ENCODE measurements around the gene HVCN1. TPM values are rescaled to one million over a fixed set of nuclear protein-coding genes. Genes with fewer than 3 reads are reported as not detected.

The HVCN1 gene
- total and polyA plus RNA-seq, 3 donors from 2014 or later = 39.7 to 139 (median 52.0) TPM

DNA sequence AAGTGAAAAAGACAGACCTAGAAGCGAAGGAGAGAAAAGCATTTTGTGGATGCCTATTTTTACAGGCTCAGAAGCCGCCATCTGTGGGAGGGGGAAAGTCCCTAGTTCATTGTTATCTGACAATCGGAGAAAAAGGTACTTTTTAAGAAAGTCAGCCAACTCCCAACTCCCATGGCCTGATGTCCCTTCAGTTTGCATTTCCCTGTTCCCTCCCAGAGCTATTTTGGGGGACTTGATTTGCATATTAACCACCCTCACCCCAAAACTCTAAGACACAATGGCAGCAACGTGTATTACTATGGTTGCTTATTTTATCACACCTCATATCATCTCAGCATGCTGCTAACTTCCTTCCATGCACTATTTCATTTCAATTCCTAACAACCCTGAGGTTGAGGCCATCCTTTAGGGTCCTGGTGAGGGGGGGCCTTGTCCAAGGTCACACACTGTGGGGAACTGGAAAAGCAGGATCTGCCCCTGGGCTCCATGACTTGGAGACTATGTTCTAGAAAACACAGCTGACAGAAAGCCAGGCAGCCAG, 18.7 kb downstream of the HVCN1 start:
- intact Hi-C loops (cut with DNase I; ENCODE audit: low total_unique reads) = no loop called here
- no peak overlapping the region for H3K27ac ChIP-seq
- H3K9me3 ChIP-seq = no peaks in the 10 kb centered on the region
- H3K4me1 ChIP-seq = no peaks in the 10 kb centered on the region
- no peaks in the 10 kb centered on the region for H3K27me3 ChIP-seq
- no peaks in the 10 kb centered on the region for H3K36me3 ChIP-seq (ENCODE audit: low read depth, missing control alignments)
- DNase-seq = no peak
- H3K4me3 ChIP-seq = no peak overlapping the region
- no peak for TF ChIP-seq CTCF (IDR thresholded peaks at IDR 0.05)
- TF ChIP-seq POLR2A (IDR thresholded peaks at IDR 0.05) = no peak
- 64 to 68% methylated on average over 4 of the region's 4 CpGs for WGBS, 2 donors

DNA sequence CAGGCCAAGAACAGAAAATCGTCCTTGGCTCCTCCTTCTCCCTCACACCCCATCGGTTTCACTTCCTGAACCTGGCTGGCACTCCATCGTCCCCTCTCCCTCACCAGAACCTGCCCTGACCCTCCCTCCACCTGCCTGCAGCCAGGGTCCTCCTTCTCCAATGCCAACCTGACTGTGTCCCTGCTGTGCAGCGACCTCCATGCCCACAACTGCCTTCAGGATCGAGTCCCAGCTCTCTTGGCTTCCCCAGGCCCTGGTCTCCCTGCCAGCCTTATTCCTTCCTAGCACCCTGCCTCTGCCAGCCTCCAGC, 19.8 kb downstream of the HVCN1 start:
- WGBS, 2 donors = 77 to 79% methylated on average over 5 of the region's 5 CpGs
- no peaks in the 10 kb centered on the region for H3K36me3 ChIP-seq (ENCODE audit: low read depth, missing control alignments)
- H3K4me1 ChIP-seq = no peaks in the 10 kb centered on the region
- H3K27ac ChIP-seq = no peak overlapping the region
- no peaks in the 10 kb centered on the region for H3K27me3 ChIP-seq
- intact Hi-C loops (cut with DNase I; ENCODE audit: low total_unique reads) = no loop called here
- no peak for TF ChIP-seq POLR2A (IDR thresholded peaks at IDR 0.05)
- no peak for TF ChIP-seq CTCF (IDR thresholded peaks at IDR 0.05)
- H3K9me3 ChIP-seq = no peaks in the 10 kb centered on the region
- DNase-seq = no peak
- no peak overlapping the region for H3K4me3 ChIP-seq

- intact Hi-C loops (cut with DNase I; ENCODE audit: low total_unique reads) = no loop called here
- WGBS, 2 donors = 88 to 91% methylated on average over 12 of the region's 12 CpGs
These were observed 20.3 kb downstream of the HVCN1 start for GRCh38 chr12:110668480-110669192.

DNA sequence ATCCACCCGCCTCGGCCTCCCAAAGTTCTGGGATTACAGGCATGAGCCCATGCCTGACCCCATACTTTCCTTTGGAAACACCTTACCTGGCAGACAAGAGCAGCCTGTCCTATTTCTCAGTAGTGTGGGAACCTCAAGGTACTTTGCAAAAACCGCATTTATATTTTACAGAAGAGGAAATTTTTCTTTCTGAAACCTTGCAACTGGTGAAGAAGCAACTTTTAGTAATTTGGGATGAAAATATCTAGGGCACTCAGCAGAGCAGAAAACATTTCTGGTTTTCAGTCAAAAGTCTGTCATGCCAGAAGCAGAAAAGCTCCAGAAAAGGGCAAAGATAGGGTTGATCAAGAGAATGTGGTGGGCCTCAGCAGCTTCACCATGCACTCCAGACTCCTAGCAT, 21.2 kb downstream of the HVCN1 start:
- Histone ChIP-seq H3K27me3 (no peaks in the 10 kb centered on the region), H3K36me3 (ENCODE audit: low read depth, missing control alignments) (no peaks in the 10 kb centered on the region), H3K27ac (no peak overlapping the region), H3K4me1 (no peaks in the 10 kb centered on the region), H3K4me3 (no peak overlapping the region), H3K9me3 (no peaks in the 10 kb centered on the region)
- TF ChIP-seq CTCF (IDR thresholded peaks at IDR 0.05) (no peak), POLR2A (IDR thresholded peaks at IDR 0.05) (no peak)
- no peak for DNase-seq
- intact Hi-C loops (cut with DNase I; ENCODE audit: low total_unique reads) = no loop called here
- WGBS, 2 donors = 99 to 100% methylated on average over 3 of the region's 3 CpGs

More at GRCh38 chr12:110668480-110669192, 20.3 kb downstream of the HVCN1 start:
- Histone ChIP-seq H3K4me1 (no peaks in the 10 kb centered on the region), H3K9me3 (no peaks in the 10 kb centered on the region), H3K27me3 (no peaks in the 10 kb centered on the region), H3K4me3 (no peak overlapping the region), H3K36me3 (ENCODE audit: low read depth, missing control alignments) (no peaks in the 10 kb centered on the region), H3K27ac (no peak overlapping the region)
- TF ChIP-seq POLR2A (IDR thresholded peaks at IDR 0.05) = no peak
- no peak for TF ChIP-seq CTCF (IDR thresholded peaks at IDR 0.05)
- DNase-seq = no peak

DNA sequence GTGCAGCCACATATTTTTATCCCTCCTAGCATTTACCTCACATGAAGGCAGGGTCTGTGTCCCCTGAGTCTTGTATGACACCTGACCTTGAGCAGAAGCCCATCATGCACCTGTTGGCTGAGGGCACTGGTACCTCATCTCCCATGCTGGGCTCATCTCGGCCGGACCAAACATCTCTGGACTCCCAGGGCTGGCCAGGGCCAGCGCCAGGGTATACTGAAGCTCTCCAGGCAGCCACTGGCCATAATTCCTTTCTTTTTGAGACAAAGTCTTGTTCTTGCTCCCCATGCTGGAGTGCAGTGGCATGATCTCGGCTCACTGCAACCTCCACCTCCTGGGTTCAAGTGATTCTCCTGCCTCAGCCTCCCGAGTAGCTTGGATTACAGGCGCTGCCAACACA, 22.0 kb downstream of the HVCN1 start:
- H3K4me3 ChIP-seq = no peak overlapping the region
- intact Hi-C loops (cut with DNase I; ENCODE audit: low total_unique reads) = no loop called here
- 97 to 98% methylated on average over 5 to 6 of the region's 6 CpGs for WGBS, 2 donors
- no peak overlapping the region for H3K27ac ChIP-seq
- no peaks in the 10 kb centered on the region for H3K9me3 ChIP-seq
- no peaks in the 10 kb centered on the region for H3K4me1 ChIP-seq
- H3K27me3 ChIP-seq = no peaks in the 10 kb centered on the region
- DNase-seq = no peak
- no peak for TF ChIP-seq CTCF (IDR thresholded peaks at IDR 0.05)
- no peaks in the 10 kb centered on the region for H3K36me3 ChIP-seq (ENCODE audit: low read depth, missing control alignments)
